Endometrial microvascular endothelial cells (primary cell): Measurements from ENCODE around the gene ZNF35. TPM values are rescaled to one million over a fixed set of nuclear protein-coding genes. Genes with fewer than 3 reads are reported as not detected.

Experiments
- in situ Hi-C: cut with HindIII; loops from 2 replicates; pipeline ENCODE4 v1.10.0; 2017; ENCODE audit warnings: low sequenced_read_pairs, low pct_unique_long_range_greater_than_20kb; ENCODE audit errors: inconsistent ontology term
- total RNA-seq: library from RNA; depleted of rRNA; stranded (reverse); fragments of >200 nt; gene quantifications from one replicate; pipeline ENCODE4 v1.2.3, GENCODE V29; 2015; ENCODE audit errors: inconsistent ontology term

ZNF35 gene
- total RNA-seq, 1 donor from 2014 or later = 22.9 TPM

GRCh38 chr3:44680921-44681455, 32.5 kb downstream of the ZNF35 start:
- in situ Hi-C loops = no loop called here

GRCh38 chr3:44682182-44682896, 33.8 kb downstream of the ZNF35 start:
- in situ Hi-C loops = no loop called here

- in situ Hi-C loops = no loop called here
Measured at GRCh38 chr3:44685128-44685800, 36.7 kb downstream of the ZNF35 start.

GRCh38 chr3:44687898-44688297, 39.4 kb downstream of the ZNF35 start:
- in situ Hi-C loops = no loop called here

Other genes with a start within 250 kb of the ZNF35 start
- 6.3 TPM for gene ZNF445, start 171.1 kb upstream of the ZNF35 start, total RNA-seq
- 0.93 TPM for gene ZKSCAN7, start 93.5 kb upstream of the ZNF35 start, total RNA-seq
- gene ZNF660, start 63.8 kb upstream of the ZNF35 start, total RNA-seq = 0.65 TPM
- 3.8 TPM for gene ZNF197, start 23.7 kb upstream of the ZNF35 start, total RNA-seq
- 0.28 TPM for gene ZNF502, start 63.9 kb downstream of the ZNF35 start, total RNA-seq
- 2.6 TPM for gene ZNF501, start 80.9 kb downstream of the ZNF35 start, total RNA-seq
- 21.9 TPM for gene KIAA1143, start 112.9 kb downstream of the ZNF35 start, total RNA-seq
- gene KIF15, start 113.1 kb downstream of the ZNF35 start, total RNA-seq = 16.3 TPM
- gene TMEM42, start 213.2 kb downstream of the ZNF35 start, total RNA-seq = 12.2 TPM
- 0.09 TPM for gene TGM4, start 225.9 kb downstream of the ZNF35 start, total RNA-seq